ENCODE measurements around the gene BPIFA1. TPM values are rescaled to one million over a fixed set of nuclear protein-coding genes. Genes with fewer than 3 reads are reported as not detected.

The BPIFA1 gene
- total RNA-seq, 1 donor: not detected

DNA sequence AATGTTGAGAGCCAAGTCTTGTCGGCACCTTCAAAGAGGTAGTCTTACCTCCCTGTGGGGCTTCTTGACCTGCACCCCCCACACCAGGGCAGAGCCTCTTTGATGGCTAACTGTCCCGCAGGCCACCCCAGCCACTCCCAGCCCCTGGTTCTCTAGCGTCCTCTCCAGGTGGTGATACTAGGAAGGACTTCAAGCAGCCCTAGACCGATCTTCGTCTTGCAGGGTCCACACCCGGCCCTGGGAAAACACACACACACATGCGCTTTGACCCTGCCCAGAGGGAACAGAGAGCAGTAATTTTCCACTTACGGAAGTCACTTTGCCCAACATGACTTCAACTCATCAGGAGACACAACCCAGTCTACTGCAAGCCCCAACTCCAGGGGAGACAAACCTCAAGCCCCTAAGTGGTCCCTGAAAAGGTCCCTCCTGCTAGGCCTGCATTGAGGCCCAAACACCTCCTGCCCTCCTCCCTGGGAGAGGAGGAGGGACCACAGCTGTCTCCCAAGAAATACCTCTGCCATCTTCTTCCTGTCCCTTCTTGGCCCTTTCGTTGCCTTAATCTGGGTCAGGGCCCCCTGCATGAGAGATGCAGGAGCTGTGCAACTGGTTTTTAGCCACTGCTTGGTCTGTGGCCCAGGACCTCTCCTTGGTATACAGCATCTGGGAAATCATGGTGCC lies 44.3 kb downstream of the BPIFA1 start:
- no peaks in the 10 kb centered on the region for H3K27me3 ChIP-seq (ENCODE audit: insufficient read depth, low read length)
- H3K4me1 ChIP-seq (ENCODE audit: insufficient read depth, low read length): no peaks in the 10 kb centered on the region
- no peak overlapping the region for H3K4me3 ChIP-seq (ENCODE audit: low read length)
- H3K9me3 ChIP-seq (ENCODE audit: low read depth, low read length): no peaks in the 10 kb centered on the region

DNA sequence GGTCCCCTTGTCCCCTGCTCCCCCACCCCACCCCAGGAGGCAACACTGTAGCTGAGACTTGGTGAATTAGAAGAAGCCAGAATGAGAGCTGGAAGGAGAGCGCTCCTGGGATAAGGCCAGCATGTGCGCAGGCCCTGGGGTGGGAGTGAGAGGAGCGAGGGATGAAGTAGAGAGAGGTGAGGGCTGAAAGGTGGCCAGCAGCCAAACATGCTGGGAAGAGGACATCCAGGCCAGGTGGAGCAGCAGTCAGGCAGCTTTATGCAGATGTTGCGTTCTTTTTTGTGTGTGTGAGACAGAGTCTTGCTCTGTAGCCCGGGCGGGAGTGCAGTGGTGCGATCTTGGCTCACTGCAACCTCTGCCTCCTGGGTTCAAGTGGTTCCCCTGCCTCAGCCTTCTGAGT lies 45.0 kb downstream of the BPIFA1 start:
- no peaks in the 10 kb centered on the region for H3K4me1 ChIP-seq (ENCODE audit: insufficient read depth, low read length)
- no peaks in the 10 kb centered on the region for H3K9me3 ChIP-seq (ENCODE audit: low read depth, low read length)
- no peaks in the 10 kb centered on the region for H3K27me3 ChIP-seq (ENCODE audit: insufficient read depth, low read length)
- H3K4me3 ChIP-seq (ENCODE audit: low read length): no peak overlapping the region

DNA sequence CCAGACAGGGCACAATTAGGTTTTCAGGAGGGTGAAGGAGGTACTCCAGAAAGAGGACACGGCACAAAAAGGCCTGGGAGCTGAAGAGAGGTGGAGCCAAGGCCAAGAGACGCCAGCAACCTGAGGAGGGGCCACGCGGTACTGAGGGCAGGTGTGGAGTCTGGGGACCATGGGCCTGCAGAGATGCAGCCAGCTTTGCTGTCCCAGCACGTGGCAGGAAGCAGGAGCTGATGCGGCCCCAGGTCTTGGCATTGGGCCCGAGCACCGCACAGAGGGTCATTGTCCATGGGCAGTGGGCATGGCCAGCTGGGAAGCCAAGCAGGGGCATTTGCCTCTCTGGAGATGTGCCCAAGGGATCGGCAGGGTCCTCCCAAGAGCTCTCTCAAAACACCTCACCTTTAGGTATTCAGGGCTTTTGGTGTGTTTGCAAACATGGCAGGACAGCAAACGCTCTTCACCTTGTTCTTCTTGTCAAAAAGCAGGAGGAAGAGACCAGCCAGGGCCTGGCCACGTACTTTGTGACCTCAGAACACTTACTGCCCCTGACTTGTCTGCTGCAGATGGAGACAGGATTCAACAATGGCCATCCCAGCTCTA lies 45.9 kb downstream of the BPIFA1 start:
- H3K4me3 ChIP-seq (ENCODE audit: low read length): no peak overlapping the region
- no peaks in the 10 kb centered on the region for H3K27me3 ChIP-seq (ENCODE audit: insufficient read depth, low read length)
- no peaks in the 10 kb centered on the region for H3K4me1 ChIP-seq (ENCODE audit: insufficient read depth, low read length)
- H3K9me3 ChIP-seq (ENCODE audit: low read depth, low read length): no peaks in the 10 kb centered on the region

DNA sequence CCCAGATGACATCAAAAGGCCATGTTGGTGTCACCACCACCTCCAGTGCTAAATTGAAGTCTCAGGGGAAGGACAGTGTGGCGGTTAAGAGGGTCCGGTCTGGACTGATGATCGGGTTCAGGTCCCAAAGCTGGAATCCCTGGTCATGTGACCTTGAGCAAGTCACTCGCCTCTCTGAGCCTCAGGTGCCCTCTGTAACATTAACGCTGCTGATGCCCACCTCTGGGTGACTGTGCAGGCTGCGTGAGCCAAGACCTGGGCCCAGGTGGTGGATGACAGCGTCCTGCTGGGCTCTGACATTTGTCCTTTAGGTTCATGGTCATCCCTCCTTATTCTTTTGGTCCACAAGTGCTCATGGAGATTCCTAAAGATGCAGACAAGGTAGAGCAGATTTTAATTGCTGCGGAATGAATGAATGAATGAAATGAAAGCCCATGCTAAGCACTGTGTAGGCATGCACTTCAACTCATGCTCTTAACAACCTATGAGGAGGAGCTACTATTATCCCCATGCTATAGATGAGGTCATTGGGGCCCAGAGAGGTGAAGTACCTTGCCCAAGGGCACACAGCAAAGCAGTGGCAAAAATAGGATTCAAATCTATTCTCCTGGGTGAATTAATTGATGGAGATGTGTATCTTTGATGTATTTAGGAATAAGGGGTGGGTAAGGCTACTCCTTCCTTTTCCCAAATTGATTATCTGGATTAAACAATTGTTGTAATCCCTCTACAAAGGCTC lies 46.6 kb downstream of the BPIFA1 start:
- Histone ChIP-seq H3K9me3 (ENCODE audit: low read depth, low read length) (no peaks in the 10 kb centered on the region), H3K27me3 (ENCODE audit: insufficient read depth, low read length) (no peaks in the 10 kb centered on the region), H3K4me1 (ENCODE audit: insufficient read depth, low read length) (no peaks in the 10 kb centered on the region), H3K4me3 (ENCODE audit: low read length) (no peak overlapping the region)

DNA sequence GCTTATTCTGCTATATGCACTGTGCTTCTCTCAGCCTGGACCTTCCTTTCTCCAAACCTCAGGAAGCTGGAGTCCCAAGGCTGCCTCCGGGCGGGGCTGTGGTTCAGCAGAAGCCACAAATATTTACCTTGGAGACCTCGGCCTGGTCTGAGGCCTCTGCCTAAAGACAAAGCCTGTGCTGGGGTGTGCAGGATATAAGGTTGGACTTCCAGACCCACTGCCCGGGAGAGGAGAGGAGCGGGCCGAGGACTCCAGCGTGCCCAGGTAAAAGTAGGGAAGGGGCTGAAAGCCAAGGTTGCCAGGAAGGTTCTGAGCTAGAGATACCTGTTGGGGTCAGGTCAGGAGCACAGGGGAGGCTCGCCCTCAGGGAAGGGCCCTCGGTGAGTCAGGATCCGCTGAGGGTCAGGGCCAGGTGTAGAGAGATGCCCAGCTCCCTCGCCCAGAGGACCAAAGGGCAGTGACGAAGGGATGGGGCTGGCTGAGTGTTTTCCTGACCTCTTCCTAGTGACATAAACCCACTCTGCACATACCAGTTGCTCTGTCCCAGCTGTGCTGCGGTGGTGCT lies 47.3 kb downstream of the BPIFA1 start, which contains the start of gene BPIFB1:
Gene BPIFB1, plus strand, starts transcription at position 224 of the 565 bp plus-strand sequence. CDS start 2,860 bp downstream, outside the sequence.
- no peaks in the 10 kb centered on the region for H3K27me3 ChIP-seq (ENCODE audit: insufficient read depth, low read length)
- no peaks in the 10 kb centered on the region for H3K9me3 ChIP-seq (ENCODE audit: low read depth, low read length)
- no peaks in the 10 kb centered on the region for H3K4me1 ChIP-seq (ENCODE audit: insufficient read depth, low read length)
- no peak within 1 kb of the TSS for H3K4me3 ChIP-seq (ENCODE audit: low read length)

DNA sequence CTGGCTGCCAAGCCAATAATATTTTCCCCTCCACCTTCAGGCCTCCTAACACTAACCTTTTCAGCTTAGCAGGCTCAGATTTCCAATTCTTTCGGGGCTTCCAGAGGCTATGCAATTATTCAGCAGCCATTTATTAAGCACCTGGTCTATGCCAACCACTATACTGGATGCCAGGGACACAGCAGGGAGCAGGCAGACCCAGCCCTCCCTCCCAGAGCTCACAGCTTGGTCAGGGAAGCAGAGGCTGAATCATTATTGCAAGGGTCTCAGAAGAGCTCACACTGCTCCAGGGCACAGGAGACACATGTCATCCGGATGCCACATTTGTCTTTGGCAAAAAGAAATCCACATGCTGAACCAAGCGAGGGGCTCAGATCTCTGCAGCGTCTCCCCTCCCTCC lies 48.5 kb downstream of the BPIFA1 start:
- Histone ChIP-seq H3K27me3 (ENCODE audit: insufficient read depth, low read length) (no peaks in the 10 kb centered on the region), H3K4me1 (ENCODE audit: insufficient read depth, low read length) (no peaks in the 10 kb centered on the region), H3K4me3 (ENCODE audit: low read length) (no peak overlapping the region), H3K9me3 (ENCODE audit: low read depth, low read length) (no peaks in the 10 kb centered on the region)

DNA sequence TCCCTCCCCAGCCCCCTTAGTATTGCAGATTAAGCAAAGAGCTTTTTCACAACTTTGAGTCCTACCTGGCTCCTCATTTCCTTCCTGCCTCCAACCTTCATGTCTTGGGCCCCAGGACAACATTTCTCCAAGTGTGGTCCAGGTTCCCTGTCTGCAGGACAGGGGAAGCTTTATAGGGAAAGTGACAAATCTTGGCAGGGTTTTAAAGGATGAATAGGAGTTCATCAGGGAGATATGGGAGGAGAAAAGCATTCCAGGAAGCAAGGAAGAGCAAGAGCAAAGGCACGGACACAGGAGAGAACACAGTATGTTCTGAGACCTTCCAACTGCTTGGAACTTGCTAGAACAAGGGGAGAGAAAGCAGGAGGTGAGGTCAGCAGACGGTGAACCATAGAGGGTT lies 49.1 kb downstream of the BPIFA1 start:
- Histone ChIP-seq H3K27me3 (ENCODE audit: insufficient read depth, low read length) (no peaks in the 10 kb centered on the region), H3K9me3 (ENCODE audit: low read depth, low read length) (no peaks in the 10 kb centered on the region), H3K4me3 (ENCODE audit: low read length) (no peak overlapping the region)

DNA sequence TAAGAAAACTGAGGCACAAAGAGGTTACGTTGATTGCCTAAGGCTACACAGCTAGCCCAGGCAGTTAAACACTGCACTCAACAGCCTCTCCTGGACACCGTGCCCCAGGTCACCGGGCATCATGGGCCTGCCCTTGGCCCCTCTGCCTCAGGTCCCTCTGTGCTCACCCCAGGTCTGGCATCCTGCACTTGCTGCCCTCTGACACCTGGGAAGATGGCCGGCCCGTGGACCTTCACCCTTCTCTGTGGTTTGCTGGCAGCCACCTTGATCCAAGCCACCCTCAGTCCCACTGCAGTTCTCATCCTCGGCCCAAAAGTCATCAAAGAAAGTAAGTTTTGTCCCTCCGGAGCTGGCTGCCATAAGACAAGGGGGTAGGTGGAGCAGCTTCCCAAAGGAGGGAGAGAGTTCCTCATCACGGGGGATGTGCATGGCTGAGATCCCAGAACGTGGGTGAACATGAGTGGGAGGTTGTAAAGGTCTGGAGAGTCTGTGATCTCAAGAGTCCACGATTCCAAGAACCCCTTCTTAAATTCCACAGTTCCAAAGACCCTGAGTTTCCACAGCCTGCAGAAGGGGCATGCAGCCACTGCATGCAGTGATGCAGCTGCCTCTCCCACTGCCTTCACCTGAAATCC lies 50.2 kb downstream of the BPIFA1 start:
- H3K9me3 ChIP-seq (ENCODE audit: low read depth, low read length): no peaks in the 10 kb centered on the region
- H3K4me1 ChIP-seq (ENCODE audit: insufficient read depth, low read length): no peaks in the 10 kb centered on the region

More for the DNA sequence above, 49.1 kb downstream of the BPIFA1 start:
- H3K4me1 ChIP-seq (ENCODE audit: insufficient read depth, low read length): no peaks in the 10 kb centered on the region

DNA sequence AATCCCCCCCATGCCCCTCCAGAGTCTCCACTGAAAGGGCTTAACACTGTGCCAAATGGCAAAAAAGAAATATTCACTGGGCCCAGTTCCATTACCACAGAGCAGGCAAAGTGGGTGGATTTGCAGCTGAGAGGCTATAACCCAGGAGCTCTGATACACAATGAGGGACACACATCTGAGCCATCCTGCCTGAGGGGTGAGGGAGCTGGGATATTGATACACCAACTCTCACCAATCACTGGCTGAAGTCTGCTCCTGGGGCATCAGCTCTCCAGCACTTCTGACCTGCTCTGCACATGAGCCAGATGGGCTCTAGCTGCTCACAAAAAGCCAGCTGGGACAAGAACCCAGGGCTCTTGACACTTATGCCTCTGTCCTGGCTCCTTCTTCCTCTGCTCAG lies 52.1 kb downstream of the BPIFA1 start:
- H3K9me3 ChIP-seq (ENCODE audit: low read depth, low read length): no peaks in the 10 kb centered on the region
- no peaks in the 10 kb centered on the region for H3K4me1 ChIP-seq (ENCODE audit: insufficient read depth, low read length)
- H3K27me3 ChIP-seq (ENCODE audit: insufficient read depth, low read length): no peaks in the 10 kb centered on the region
- no peak overlapping the region for H3K4me3 ChIP-seq (ENCODE audit: low read length)

More for the DNA sequence above, 50.2 kb downstream of the BPIFA1 start:
- Histone ChIP-seq H3K27me3 (ENCODE audit: insufficient read depth, low read length) (no peaks in the 10 kb centered on the region), H3K4me3 (ENCODE audit: low read length) (no peak overlapping the region)

DNA sequence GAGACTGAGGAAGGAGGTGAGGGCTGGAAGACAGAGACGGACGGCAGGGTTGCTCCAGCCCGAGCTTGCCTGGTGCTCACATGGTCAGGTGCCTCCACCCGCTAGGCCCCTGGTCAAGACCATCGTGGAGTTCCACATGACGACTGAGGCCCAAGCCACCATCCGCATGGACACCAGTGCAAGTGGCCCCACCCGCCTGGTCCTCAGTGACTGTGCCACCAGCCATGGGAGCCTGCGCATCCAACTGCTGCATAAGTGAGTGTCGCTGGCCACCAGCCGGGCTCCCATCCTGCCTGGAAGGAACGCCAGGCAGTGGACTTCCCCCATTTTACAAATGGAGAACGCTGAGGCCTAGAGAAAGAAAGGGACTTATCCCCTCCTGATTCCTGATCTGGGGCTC lies 55.1 kb downstream of the BPIFA1 start:
- peaks cover 3% of the 10 kb centered on the region for H3K27me3 ChIP-seq (ENCODE audit: insufficient read depth, low read length)
- H3K4me3 ChIP-seq (ENCODE audit: low read length): no peak overlapping the region
- no peaks in the 10 kb centered on the region for H3K4me1 ChIP-seq (ENCODE audit: insufficient read depth, low read length)
- no peaks in the 10 kb centered on the region for H3K9me3 ChIP-seq (ENCODE audit: low read depth, low read length)

DNA sequence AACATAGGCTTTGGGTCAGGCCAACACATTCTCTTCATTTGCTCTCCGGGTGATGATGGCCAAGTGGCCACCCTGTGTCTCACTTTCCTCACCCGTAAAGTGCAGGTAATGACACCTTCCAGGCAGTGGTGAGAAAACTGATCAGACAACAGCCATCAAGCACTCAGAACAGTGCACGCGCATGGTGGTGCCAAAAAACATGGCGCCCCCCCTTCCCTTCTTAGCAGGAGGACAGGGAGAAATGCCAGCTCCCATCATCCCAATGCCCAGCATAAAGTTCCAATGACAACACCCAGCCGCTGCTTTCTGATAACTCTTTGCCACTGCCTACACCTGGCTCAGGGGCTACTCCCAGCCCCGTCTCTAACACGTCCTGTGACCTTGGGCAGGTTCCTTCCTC lies 55.6 kb downstream of the BPIFA1 start:
- Histone ChIP-seq H3K4me3 (ENCODE audit: low read length) (no peak overlapping the region), H3K4me1 (ENCODE audit: insufficient read depth, low read length) (no peaks in the 10 kb centered on the region), H3K27me3 (ENCODE audit: insufficient read depth, low read length) (peaks cover 3% of the 10 kb centered on the region), H3K9me3 (ENCODE audit: low read depth, low read length) (no peaks in the 10 kb centered on the region)

DNA sequence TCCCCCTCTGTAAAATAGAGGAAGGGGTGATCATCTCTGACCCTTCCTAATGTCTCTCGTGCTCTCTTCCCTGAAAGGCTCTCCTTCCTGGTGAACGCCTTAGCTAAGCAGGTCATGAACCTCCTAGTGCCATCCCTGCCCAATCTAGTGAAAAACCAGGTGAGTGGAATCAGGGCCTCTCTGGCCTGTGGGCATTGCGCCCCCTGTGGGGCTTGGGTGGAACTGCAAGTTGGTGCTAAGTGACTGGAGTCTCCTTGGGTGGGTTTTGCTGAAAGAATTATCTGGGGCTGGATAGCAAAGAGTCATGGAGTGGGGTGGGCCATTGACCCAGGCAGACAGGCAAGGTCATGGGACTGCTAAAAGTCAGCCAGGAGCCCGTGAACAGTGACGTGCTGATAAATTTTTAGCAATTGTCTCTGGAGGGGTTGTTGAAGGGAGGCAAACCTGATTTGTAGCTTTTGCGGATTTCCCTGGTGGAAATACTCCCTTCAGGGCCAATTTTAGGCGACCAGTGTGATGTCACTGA lies 56.1 kb downstream of the BPIFA1 start:
- Histone ChIP-seq H3K4me1 (ENCODE audit: insufficient read depth, low read length) (no peaks in the 10 kb centered on the region), H3K27me3 (ENCODE audit: insufficient read depth, low read length) (peaks cover 3% of the 10 kb centered on the region), H3K4me3 (ENCODE audit: low read length) (no peak overlapping the region), H3K9me3 (ENCODE audit: low read depth, low read length) (no peaks in the 10 kb centered on the region)

Data from mononuclear cell (primary cell).